AG04449 (cell line): ENCODE data around the gene MEIS1.
"Not testable (repeated sequence)": the region's sequence is repeated elsewhere in the genome, so short reads cannot be mapped to it uniquely, and the experiment has no call there.

Experiments
- CTCF ChIA-PET: fragments of 350-600 bp; formaldehyde crosslinking; extraction: SDS; loops from one replicate; lab custom pipeline; 2021; ENCODE audit warnings: antibody characterized with exemption; lab: Yijun Ruan, JAX
- POLR2A ChIA-PET: fragments of 400-600, 350-600 bp; formaldehyde crosslinking; extraction: SDS; loops from one replicate; lab custom pipeline; 2020; ENCODE audit warnings: antibody characterized with exemption, inconsistent platforms; lab: Yijun Ruan, JAX
- DNase-seq: peaks from one replicate; pipeline ENCODE4 v3.0.0-alpha.2; 2010; ENCODE audit warnings: low read depth, low spot score
- H3K4me3 ChIP-seq: 2 replicates; pipeline ENCODE4 v1.5.1; 2011; ENCODE audit warnings: low read depth, mild to moderate bottlenecking, control low read depth, low read length
- TF ChIP-seq, protein P1 (sequence below): IDR thresholded peaks from one replicate; pipeline ENCODE4 v1.5.1; 2011; ENCODE audit warnings: mild to moderate bottlenecking, moderate library complexity, low read length, control low read depth, inconsistent platforms; ENCODE audit not compliant: insufficient read depth; ENCODE audit errors: missing control alignments

MEIS1 gene

DNA sequence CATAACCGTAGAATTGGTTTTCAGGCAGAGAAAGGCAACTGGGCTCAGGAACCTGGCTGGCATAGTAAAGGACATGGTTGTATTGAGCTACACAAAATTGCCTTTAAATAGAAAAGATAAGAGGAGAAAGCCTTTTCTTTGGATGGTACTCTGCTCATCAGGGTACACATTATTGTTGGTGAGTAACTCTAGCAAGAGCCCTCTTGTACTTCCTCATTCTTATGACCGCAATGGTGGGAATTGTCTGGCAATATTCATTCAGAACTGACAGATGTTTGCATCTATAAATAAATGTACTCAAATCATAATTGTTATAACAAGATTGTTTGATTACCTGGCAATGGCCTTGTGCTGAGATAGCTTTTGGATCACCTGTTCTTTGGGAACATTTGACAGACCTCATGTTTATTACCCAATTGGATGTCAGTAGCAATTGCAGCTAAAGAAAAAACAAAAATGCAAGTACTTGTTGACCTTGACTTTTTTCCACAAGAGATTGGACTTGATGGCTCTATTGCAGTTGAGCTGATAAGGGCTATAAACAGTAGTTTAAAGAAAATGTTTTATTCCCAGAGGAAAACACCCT, 43.9 kb downstream of the MEIS1 start:
- H3K4me3 ChIP-seq: no peak overlapping the region
- TF ChIP-seq, protein P1, sequence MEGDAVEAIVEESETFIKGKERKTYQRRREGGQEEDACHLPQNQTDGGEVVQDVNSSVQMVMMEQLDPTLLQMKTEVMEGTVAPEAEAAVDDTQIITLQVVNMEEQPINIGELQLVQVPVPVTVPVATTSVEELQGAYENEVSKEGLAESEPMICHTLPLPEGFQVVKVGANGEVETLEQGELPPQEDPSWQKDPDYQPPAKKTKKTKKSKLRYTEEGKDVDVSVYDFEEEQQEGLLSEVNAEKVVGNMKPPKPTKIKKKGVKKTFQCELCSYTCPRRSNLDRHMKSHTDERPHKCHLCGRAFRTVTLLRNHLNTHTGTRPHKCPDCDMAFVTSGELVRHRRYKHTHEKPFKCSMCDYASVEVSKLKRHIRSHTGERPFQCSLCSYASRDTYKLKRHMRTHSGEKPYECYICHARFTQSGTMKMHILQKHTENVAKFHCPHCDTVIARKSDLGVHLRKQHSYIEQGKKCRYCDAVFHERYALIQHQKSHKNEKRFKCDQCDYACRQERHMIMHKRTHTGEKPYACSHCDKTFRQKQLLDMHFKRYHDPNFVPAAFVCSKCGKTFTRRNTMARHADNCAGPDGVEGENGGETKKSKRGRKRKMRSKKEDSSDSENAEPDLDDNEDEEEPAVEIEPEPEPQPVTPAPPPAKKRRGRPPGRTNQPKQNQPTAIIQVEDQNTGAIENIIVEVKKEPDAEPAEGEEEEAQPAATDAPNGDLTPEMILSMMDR: no peak
- ChIA-PET POLR2A (no interaction called here), CTCF (interaction anchor here (0.9 to 1.3 kb wide), 3 partner anchors 9 to 1172 kb away, joined by 3 read pairs; no protein-coding TSS in a partner anchor)
- no peak for DNase-seq

DNA sequence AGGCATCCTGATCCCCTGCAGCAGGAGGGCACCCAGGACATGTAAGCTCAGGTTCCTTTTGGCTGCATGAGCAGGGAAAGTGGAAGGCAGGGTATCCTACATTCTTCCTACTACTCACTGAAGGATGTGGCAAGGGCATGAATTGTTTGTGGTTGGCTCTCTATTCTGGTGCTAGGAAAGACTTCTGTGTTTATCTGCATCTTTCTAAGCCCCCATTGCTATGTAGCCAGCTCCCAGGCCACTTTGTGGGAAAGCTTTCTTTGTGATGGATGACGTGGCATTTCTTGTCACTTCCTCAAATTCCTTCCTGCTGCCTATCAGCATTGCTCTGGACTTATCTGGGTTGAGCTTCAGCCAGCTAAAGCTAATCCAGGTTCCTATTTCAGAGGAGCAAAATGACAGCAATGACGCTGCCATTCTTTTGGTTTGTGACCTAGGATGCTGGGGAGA, 46.2 kb downstream of the MEIS1 start:
- no peak overlapping the region for H3K4me3 ChIP-seq
- TF ChIP-seq, protein P1: no peak
- POLR2A ChIA-PET: no interaction called here
- no peak for DNase-seq
- CTCF ChIA-PET: no interaction called here

DNA sequence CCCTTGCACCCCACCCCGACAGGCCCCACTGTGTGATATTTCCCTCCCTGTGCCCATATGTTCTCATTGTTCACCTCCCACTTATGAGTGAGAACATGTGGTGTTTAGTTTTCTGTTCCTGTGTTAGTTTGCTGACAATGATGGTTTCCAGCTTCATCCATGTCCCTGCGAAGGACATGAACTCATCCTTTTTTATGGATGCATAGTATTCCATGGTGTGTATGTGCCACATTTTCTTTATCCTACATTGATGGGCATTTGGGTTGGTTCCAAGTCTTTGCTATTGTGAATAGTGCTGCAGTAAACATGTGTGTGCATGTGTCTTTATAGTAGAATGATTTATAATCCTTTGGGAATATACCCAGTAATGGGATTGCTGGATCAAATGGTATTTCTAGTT, 50.3 kb downstream of the MEIS1 start:
- CTCF ChIA-PET, DNase-seq, POLR2A ChIA-PET, H3K4me3 ChIP-seq: not testable (repeated sequence)

DNA sequence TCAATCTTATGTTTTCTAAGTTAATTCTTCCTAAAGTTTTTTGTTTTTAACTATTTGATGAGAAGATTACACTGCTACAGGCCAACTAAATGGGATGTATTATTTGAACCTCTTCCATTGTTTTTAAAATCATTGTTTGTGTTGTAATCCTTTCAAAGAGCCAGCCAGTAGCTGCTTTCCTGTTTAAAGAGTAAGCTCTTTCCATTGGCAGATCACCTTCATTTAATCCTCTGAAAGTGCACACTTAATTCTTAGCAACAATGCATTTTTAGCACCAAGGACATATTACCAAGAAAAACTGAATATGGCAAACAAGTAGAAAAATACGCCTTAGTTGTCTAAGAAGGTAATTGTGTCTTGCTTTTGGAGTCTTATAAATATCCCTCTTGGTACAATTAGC, 54.0 kb downstream of the MEIS1 start:
- DNase-seq: no peak

DNA sequence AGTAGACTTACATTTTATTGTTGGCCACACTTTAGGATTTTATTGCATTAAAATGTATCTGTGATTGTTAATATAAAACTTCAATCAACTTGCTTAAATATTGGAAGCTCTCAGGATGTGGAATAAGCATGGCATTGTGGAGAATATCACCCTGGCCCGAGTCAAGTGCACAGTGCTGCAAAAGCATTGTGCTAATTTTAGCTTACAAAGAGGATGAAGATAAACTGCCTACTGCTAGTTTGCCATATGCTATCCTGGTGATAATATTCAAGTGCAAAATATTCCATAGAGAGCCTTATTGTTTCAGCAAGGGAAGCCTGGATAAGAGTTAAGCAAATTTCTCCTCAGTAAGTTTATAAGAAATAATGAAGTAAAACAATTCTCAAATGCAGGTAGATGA, 54.5 kb downstream of the MEIS1 start:
- DNase-seq: no peak
- POLR2A ChIA-PET: no interaction called here
- TF ChIP-seq, protein P1: no peak
- CTCF ChIA-PET: interaction anchor here (1.1 to 1.4 kb wide), 2 partner anchors 11 to 86 kb away, joined by 3 read pairs; no protein-coding TSS in a partner anchor
- no peak overlapping the region for H3K4me3 ChIP-seq

More for the DNA sequence above, 54.0 kb downstream of the MEIS1 start:
- no peak overlapping the region for H3K4me3 ChIP-seq
- ChIA-PET POLR2A (no interaction called here), CTCF (interaction anchor here (1.1 to 1.4 kb wide), 2 partner anchors 10 to 86 kb away, joined by 3 read pairs; no protein-coding TSS in a partner anchor)
- TF ChIP-seq, protein P1: no peak

DNA sequence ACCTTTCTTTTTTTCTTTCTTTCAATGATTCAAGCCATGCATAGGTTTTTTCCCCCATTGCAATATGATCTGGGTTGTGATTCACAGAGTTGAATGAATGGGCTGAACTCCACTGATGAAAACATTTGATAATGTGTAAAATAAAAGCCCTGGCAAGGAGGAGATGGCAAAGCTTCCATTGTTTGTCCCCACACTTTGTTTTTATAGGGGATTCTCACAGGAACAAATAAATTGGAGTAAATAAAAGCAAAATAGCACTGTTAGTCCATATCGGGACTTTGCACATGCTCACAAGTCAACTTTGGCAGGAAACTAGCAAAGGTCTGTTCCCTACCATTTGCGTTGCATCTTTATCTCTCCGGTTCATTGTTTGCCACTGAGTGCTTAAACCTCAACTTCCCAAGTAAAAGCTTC, 55.7 kb downstream of the MEIS1 start:
- H3K4me3 ChIP-seq: no peak overlapping the region
- ChIA-PET POLR2A (no interaction called here), CTCF (interaction anchor here (1.4 kb wide), 1 partner anchor 12 kb away, joined by 3 read pairs; no protein-coding TSS in a partner anchor)
- TF ChIP-seq, protein P1: no peak
- no peak for DNase-seq
